ENCODE results near the gene PSMC2. TPM values are rescaled to one million over a fixed set of nuclear protein-coding genes. Genes with fewer than 3 reads are reported as not detected.

Gene PSMC2
- total and polyA plus RNA-seq, 12 donors = 74.5 to 355 (median 124) TPM

GRCh38 chr7:103391150-103391549 lies 43.7 kb downstream of the PSMC2 start:
- intact Hi-C loops (cut with DNase I) = no loop called here
- WGBS, 4 donors = 89 to 95% (median 92%) methylated on average over 4 to 5 of the region's 5 CpGs

GRCh38 chr7:103391976-103392375 lies 44.5 kb downstream of the PSMC2 start:
- no peak overlapping the region for H3K4me3 ChIP-seq
- H3K4me1 ChIP-seq (replicated peaks in 1 of 2) = no peaks in the 10 kb centered on the region
- H3K27ac ChIP-seq = no peak overlapping the region
- no peaks in the 10 kb centered on the region for H3K9me3 ChIP-seq (replicated peaks in 1 of 3)
- TF ChIP-seq POLR2A (IDR thresholded peaks at IDR 0.05) (no peak), CTCF (IDR thresholded peaks at IDR 0.05) (no peak)
- H3K27me3 ChIP-seq = no peaks in the 10 kb centered on the region
- WGBS, 4 donors = 65 to 86% (median 80%) methylated on average over 2 of the region's 2 CpGs
- no peak for DNase-seq
- intact Hi-C loops (cut with DNase I) = no loop called here
- no peaks in the 10 kb centered on the region for H3K36me3 ChIP-seq (replicated peaks in 1 of 2)

More at GRCh38 chr7:103391150-103391549, 43.7 kb downstream of the PSMC2 start:
- no peaks in the 10 kb centered on the region for H3K36me3 ChIP-seq (replicated peaks in 1 of 2)
- H3K9me3 ChIP-seq (replicated peaks in 1 of 3) = no peaks in the 10 kb centered on the region
- no peak for DNase-seq
- no peaks in the 10 kb centered on the region for H3K4me1 ChIP-seq (replicated peaks in 1 of 2)
- H3K4me3 ChIP-seq = no peak overlapping the region
- no peaks in the 10 kb centered on the region for H3K27me3 ChIP-seq
- no peak for TF ChIP-seq POLR2A (IDR thresholded peaks at IDR 0.05)
- no peak for TF ChIP-seq CTCF (IDR thresholded peaks at IDR 0.05)
- H3K27ac ChIP-seq = no peak overlapping the region

GRCh38 chr7:103394566-103394965 lies 47.1 kb downstream of the PSMC2 start:
- H3K9me3 ChIP-seq (replicated peaks in 1 of 3) = no peaks in the 10 kb centered on the region

GRCh38 chr7:103395071-103395470 lies 47.6 kb downstream of the PSMC2 start:
- H3K9me3 ChIP-seq (replicated peaks in 1 of 3) = no peaks in the 10 kb centered on the region
- H3K27me3 ChIP-seq = no peaks in the 10 kb centered on the region
- TF ChIP-seq POLR2A (IDR thresholded peaks at IDR 0.05) (no peak), CTCF (IDR thresholded peaks at IDR 0.05) (no peak)
- 59 to 92% (median 66%) methylated on average over 1 of the region's 1 CpG for WGBS, 4 donors
- H3K27ac ChIP-seq = no peak overlapping the region
- no peak overlapping the region for H3K4me3 ChIP-seq
- DNase-seq = no peak
- no peaks in the 10 kb centered on the region for H3K4me1 ChIP-seq (replicated peaks in 1 of 2)
- H3K36me3 ChIP-seq (replicated peaks in 1 of 2) = no peaks in the 10 kb centered on the region
- intact Hi-C loops (cut with DNase I) = no loop called here

More at GRCh38 chr7:103394566-103394965, 47.1 kb downstream of the PSMC2 start:
- no peak for DNase-seq
- intact Hi-C loops (cut with DNase I) = no loop called here
- Histone ChIP-seq H3K4me1 (replicated peaks in 1 of 2) (no peaks in the 10 kb centered on the region), H3K27ac (no peak overlapping the region), H3K36me3 (replicated peaks in 1 of 2) (no peaks in the 10 kb centered on the region), H3K4me3 (no peak overlapping the region), H3K27me3 (no peaks in the 10 kb centered on the region)
- 90 to 98% (median 92%) methylated on average over 3 to 4 of the region's 4 CpGs for WGBS, 4 donors
- TF ChIP-seq POLR2A (IDR thresholded peaks at IDR 0.05) (no peak), CTCF (IDR thresholded peaks at IDR 0.05) (no peak)
